Smooth muscle cell (in vitro differentiated cells): ENCODE measurements around the gene RAD9A. TPM values are rescaled to one million over a fixed set of nuclear protein-coding genes. Genes with fewer than 3 reads are reported as not detected.

Experiments used
- DNase-seq: peaks from one replicate; lab custom pipeline; 2025; ENCODE audit not compliant: unreplicated experiment; lab: John Stamatoyannopoulos, UW
- H2AFZ ChIP-seq: fragments of 200-600 bp; sonication (generic); 2 replicates; pipeline ENCODE4 v1.6.0; 2016; ENCODE audit warnings: antibody characterized with exemption, low read depth, mild to moderate bottlenecking
- H3F3A ChIP-seq: fragments of 200-600 bp; sonication (generic); 2 replicates; pipeline ENCODE4 v1.6.0; 2017; ENCODE audit warnings: antibody characterized with exemption, low read depth
- H3K27ac ChIP-seq: fragments of 200-600 bp; sonication (generic); 2 replicates; pipeline ENCODE4 v1.5.1; 2016; ENCODE audit warnings: low read depth, mild to moderate bottlenecking
- H3K27me3 ChIP-seq: fragments of 200-600 bp; sonication (generic); 2 replicates; pipeline ENCODE4 v1.6.1; 2016; ENCODE audit warnings: low read depth, mild to moderate bottlenecking
- H3K36me3 ChIP-seq: fragments of 200-600 bp; sonication (generic); 2 replicates; pipeline ENCODE4 v1.5.1; 2016; ENCODE audit warnings: low read depth
- H3K4me1 ChIP-seq: fragments of 200-600 bp; sonication (generic); 2 replicates; pipeline ENCODE4 v1.5.1; 2016; ENCODE audit warnings: low read depth
- H3K4me2 ChIP-seq: fragments of 200-600 bp; sonication (generic); 2 replicates; pipeline ENCODE4 v1.6.0; 2016; ENCODE audit warnings: mild to moderate bottlenecking
- H3K4me3 ChIP-seq: fragments of 200-600 bp; sonication (generic); 2 replicates; pipeline ENCODE4 v1.5.1; 2016; ENCODE audit warnings: mild to moderate bottlenecking
- H3K79me2 ChIP-seq: fragments of 200-600 bp; sonication (generic); 2 replicates; pipeline ENCODE4 v1.6.0; 2016; ENCODE audit warnings: low read depth, mild to moderate bottlenecking
- H3K9ac ChIP-seq: fragments of 200-600 bp; sonication (generic); 2 replicates; pipeline ENCODE4 v1.6.0; 2016; ENCODE audit warnings: low read depth
- H3K9me3 ChIP-seq: fragments of 200-600 bp; sonication (generic); replicated peaks from 2 replicates; pipeline ENCODE4 v1.5.1; 2016; ENCODE audit warnings: low read depth
- H4K20me1 ChIP-seq: fragments of 200-600 bp; sonication (generic); 2 replicates; pipeline ENCODE4 v1.6.0; 2016; ENCODE audit warnings: low read depth
- WGBS: methylation state at CpG from one replicate; pipeline ENCODE4 v1.1.7; 2016; ENCODE audit warnings: low lambda C conversion rate; 5-methylcytosine and 5-hydroxymethylcytosine counted together
- polyA plus RNA-seq: library from polyadenylated mRNA; unstranded; fragments of >200 nt; fragmentation: Nextera tagmentation; extraction: Ambion mirVana; gene quantifications from 2 replicates; pipeline ENCODE4 v1.2.1, GENCODE V29; 2016
- total RNA-seq: library from RNA; depleted of rRNA; stranded (reverse); fragments of >200 nt; gene quantifications from 2 replicates; pipeline ENCODE4 v1.2.3, GENCODE V29; 2014
- TF ChIP-seq, protein P1 (sequence below): fragments of 200-600 bp; sonication (generic); IDR thresholded peaks from 2 replicates; pipeline ENCODE4 v1.5.1; 2017; ENCODE audit warnings: borderline replicate concordance, mild to moderate bottlenecking, antibody characterized with exemption; ENCODE audit not compliant: insufficient read depth, poor library complexity, severe bottlenecking

Gene RAD9A
- total and polyA plus RNA-seq, 2 experiments from 2014 or later: 19.5 to 21.4 TPM

DNA sequence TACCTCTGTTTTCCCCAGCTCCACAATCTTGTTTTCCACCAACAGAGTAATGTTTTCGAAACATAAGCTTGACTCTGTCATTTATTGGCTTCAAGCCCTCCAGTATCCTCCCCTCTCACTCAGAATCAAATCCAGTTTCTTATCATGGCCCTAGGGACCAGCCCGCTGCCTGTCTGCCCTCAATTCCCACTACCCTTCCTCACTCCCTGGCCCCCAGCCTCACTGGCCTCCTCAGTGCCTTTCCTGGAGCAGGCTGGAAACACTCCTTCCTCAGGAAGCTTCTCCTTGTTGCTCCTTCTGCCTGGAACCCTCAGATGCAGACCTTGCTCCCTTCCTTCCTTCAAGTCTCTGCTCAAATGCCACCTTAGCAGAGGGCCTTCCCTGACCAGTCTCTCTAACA lies 42.3 kb upstream of the RAD9A start:
- H3K79me2 ChIP-seq: peaks cover 14% of the 10 kb centered on the region
- H3K9me3 ChIP-seq: no peaks in the 10 kb centered on the region
- H3K27ac ChIP-seq: no peak overlapping the region
- no peak overlapping the region for H3K4me2 ChIP-seq
- TF ChIP-seq, protein P1, sequence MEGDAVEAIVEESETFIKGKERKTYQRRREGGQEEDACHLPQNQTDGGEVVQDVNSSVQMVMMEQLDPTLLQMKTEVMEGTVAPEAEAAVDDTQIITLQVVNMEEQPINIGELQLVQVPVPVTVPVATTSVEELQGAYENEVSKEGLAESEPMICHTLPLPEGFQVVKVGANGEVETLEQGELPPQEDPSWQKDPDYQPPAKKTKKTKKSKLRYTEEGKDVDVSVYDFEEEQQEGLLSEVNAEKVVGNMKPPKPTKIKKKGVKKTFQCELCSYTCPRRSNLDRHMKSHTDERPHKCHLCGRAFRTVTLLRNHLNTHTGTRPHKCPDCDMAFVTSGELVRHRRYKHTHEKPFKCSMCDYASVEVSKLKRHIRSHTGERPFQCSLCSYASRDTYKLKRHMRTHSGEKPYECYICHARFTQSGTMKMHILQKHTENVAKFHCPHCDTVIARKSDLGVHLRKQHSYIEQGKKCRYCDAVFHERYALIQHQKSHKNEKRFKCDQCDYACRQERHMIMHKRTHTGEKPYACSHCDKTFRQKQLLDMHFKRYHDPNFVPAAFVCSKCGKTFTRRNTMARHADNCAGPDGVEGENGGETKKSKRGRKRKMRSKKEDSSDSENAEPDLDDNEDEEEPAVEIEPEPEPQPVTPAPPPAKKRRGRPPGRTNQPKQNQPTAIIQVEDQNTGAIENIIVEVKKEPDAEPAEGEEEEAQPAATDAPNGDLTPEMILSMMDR: no peak
- no peaks in the 10 kb centered on the region for H3K27me3 ChIP-seq
- H3K36me3 ChIP-seq: no peaks in the 10 kb centered on the region
- peaks cover 7% of the 10 kb centered on the region for H3F3A ChIP-seq
- peaks cover 5% of the 10 kb centered on the region for H4K20me1 ChIP-seq
- H3K4me1 ChIP-seq: peaks cover 14% of the 10 kb centered on the region
- 75% methylated on average over 2 of the region's 2 CpGs for WGBS
- no peak overlapping the region for H3K9ac ChIP-seq
- H2AFZ ChIP-seq: no peak overlapping the region
- DNase-seq: no peak
- H3K4me3 ChIP-seq: no peak overlapping the region

DNA sequence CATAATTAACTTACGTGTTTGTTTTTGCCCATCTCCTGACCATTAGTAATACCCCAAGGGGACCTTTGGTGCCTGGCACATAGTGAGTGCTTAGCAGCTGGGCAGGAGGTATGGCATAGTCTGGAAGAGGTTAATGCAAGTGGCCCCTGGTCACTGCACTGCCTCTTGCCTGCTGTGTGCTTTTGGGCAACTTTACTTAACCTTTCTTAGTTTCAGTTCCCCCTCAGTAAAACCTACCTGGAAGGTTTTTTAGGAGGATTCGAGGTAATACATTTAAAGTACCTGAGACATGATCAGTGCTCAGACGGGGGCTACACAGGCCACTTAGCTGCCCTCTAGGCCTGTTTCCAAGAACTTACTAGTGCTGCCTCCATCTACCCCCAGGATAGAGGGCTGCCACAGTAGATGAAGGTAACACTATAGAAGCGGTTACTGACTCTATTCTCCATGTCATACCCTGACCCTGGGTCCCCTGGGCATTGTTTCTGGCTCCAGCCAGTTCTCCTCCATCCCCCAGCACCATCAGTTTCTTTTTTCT lies 41.8 kb upstream of the RAD9A start:
- H3K9me3 ChIP-seq: no peaks in the 10 kb centered on the region
- H3K4me2 ChIP-seq: no peak overlapping the region
- TF ChIP-seq, protein P1: no peak
- H3K27ac ChIP-seq: no peak overlapping the region
- H3F3A ChIP-seq: peaks cover 10% of the 10 kb centered on the region
- no peak overlapping the region for H3K4me3 ChIP-seq
- H4K20me1 ChIP-seq: peaks cover 5% of the 10 kb centered on the region
- no peak overlapping the region for H3K9ac ChIP-seq
- H3K36me3 ChIP-seq: no peaks in the 10 kb centered on the region
- peaks cover 14% of the 10 kb centered on the region for H3K79me2 ChIP-seq
- 93% methylated on average over 4 of the region's 4 CpGs for WGBS
- peaks cover 19% of the 10 kb centered on the region for H3K4me1 ChIP-seq
- H2AFZ ChIP-seq: no peak overlapping the region
- DNase-seq: no peak
- H3K27me3 ChIP-seq: no peaks in the 10 kb centered on the region

DNA sequence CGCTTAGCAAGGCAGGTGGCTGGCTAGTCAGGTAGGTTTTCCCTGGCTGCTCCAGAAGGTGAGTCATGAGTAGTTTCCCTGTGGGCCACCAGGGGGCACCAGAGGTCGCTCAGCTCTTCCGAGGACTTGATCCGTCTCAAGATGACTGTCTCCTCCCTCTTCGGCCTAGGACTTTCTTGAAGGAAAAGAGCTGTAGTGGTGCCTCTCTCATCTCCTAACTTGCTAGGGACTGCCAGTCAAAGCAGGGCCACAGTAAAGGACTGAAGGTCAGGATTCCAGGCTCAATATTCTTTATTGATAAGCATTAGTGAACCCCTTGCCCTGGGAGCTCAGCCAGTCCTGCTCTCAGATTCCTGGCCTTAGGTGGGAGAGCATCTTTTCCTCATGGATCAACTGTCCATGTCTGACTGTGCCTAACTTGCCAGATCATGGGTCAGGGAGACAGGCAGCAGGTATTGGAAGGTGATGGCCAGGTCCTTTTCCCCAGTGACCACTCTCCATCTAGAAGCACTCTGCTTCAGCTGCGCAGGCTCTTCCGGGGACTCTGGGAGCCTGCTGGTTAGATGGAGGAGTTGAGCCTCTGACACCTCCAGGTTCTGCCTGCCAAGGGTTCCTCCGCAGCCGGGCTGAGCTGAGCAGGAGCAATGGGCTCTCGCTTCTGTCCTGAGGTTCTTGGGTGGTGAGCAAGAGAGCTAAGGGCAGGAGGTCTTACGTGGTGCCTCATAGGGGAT lies 40.3 kb upstream of the RAD9A start:
- WGBS: 54% methylated on average over 10 of the region's 11 CpGs
- Histone ChIP-seq H3K36me3 (no peaks in the 10 kb centered on the region), H4K20me1 (peaks cover 5% of the 10 kb centered on the region), H3K9ac (no peak overlapping the region), H3K27ac (peak overlapping the region; percentile 98), H3K4me3 (no peak overlapping the region), H3F3A (peaks cover 22% of the 10 kb centered on the region), H3K79me2 (peaks cover 14% of the 10 kb centered on the region), H3K4me1 (peaks cover 27% of the 10 kb centered on the region), H3K4me2 (peak overlapping the region; percentile 85), H3K9me3 (no peaks in the 10 kb centered on the region), H3K27me3 (no peaks in the 10 kb centered on the region), H2AFZ (no peak overlapping the region)
- DNase-seq: no peak
- TF ChIP-seq, protein P1: peak; percentile 89
